CD4-positive, CD25-positive, alpha-beta regulatory T cell (primary cell): Measurements from ENCODE around the gene SLC37A2. TPM values are rescaled to one million over a fixed set of nuclear protein-coding genes. Genes with fewer than 3 reads are reported as not detected.
A peak's percentile ranks its signal among the peaks of the same experiment; 100 is the strongest.

Source experiments
- ATAC-seq, 2 donors: fragments of 150-1000 bp; cut with Tn5 transposase; one replicate each; pipeline ENCODE4 v1.10.0; 2021; ENCODE audit warnings: low read depth in 2 of 2, moderate number of reproducible peaks in 2 of 2, moderate library complexity in 1 of 2
- DNase-seq, 3 donors: peaks; one replicate each; pipeline versions ENCODE4 v3.0.0 to v3.0.0-alpha.2; 2012 to 2022; ENCODE audit warnings: mixed read lengths in 1 of 3
- H3K27ac ChIP-seq: one replicate; pipeline ENCODE4 v1.7.0; 2013; ENCODE audit warnings: mild to moderate bottlenecking, low read length; ENCODE audit not compliant: insufficient read depth, poor library complexity, severe bottlenecking
- H3K27me3 ChIP-seq: one replicate; pipeline ENCODE4 v1.7.0; 2013; ENCODE audit warnings: low read length; ENCODE audit not compliant: control insufficient read depth, insufficient read depth
- H3K36me3 ChIP-seq: one replicate; pipeline ENCODE4 v1.7.0; 2013; ENCODE audit warnings: mild to moderate bottlenecking, low read length, moderate library complexity; ENCODE audit not compliant: control insufficient read depth, insufficient read depth
- H3K4me1 ChIP-seq: 2 replicates; pipeline ENCODE4 v1.7.0; 2013; ENCODE audit warnings: mild to moderate bottlenecking, low read length; ENCODE audit not compliant: insufficient read depth, control insufficient read depth, poor library complexity, severe bottlenecking
- H3K4me3 ChIP-seq: one replicate; pipeline ENCODE4 v1.7.0; 2013; ENCODE audit warnings: low read depth, mild to moderate bottlenecking, low read length, moderate library complexity
- H3K9me3 ChIP-seq, 2 experiments: 1 replicate in 1 of 2; 2 replicates in 1 of 2; pipeline ENCODE4 v1.7.0; 2013; ENCODE audit warnings: low read length in 2 of 2, mild to moderate bottlenecking in 1 of 2, moderate library complexity in 1 of 2; ENCODE audit not compliant: control insufficient read depth in 2 of 2
- H3K27ac Mint-ChIP-seq, 3 donors: one replicate each; pipeline ENCODE4 v1.8.0; 2020 to 2022; ENCODE audit warnings: mild to moderate bottlenecking in 3 of 3, mixed read lengths in 3 of 3, moderate library complexity in 2 of 3
- H3K27me3 Mint-ChIP-seq: one replicate; pipeline ENCODE4 v1.8.0; 2022; ENCODE audit warnings: mild to moderate bottlenecking, mixed read lengths
- H3K36me3 Mint-ChIP-seq: one replicate; pipeline ENCODE4 v1.8.0; 2020; ENCODE audit warnings: mixed read lengths
- H3K4me1 Mint-ChIP-seq, 4 donors: one replicate each; pipeline ENCODE4 v1.8.0; 2020 to 2022; ENCODE audit warnings: mixed read lengths in 4 of 4, mild to moderate bottlenecking in 1 of 4
- H3K4me3 Mint-ChIP-seq, 4 donors: one replicate each; pipeline ENCODE4 v1.8.0; 2020 to 2022; ENCODE audit warnings: mild to moderate bottlenecking in 4 of 4, mixed read lengths in 4 of 4, moderate library complexity in 3 of 4
- H3K9me3 Mint-ChIP-seq, 7 donors: one replicate each; pipeline ENCODE4 v1.8.0; 2020 to 2022; ENCODE audit warnings: mixed read lengths in 7 of 7, mild to moderate bottlenecking in 3 of 7, moderate library complexity in 2 of 7
- polyA plus RNA-seq, 4 donors: library from polyadenylated mRNA; unstranded; fragments of 300-500 nt; fragmentation: Illumina TruSeq; gene quantifications; one replicate each; pipeline ENCODE4 v1.2.3, GENCODE V29; 2021
- total RNA-seq: library from RNA; stranded (reverse); gene quantifications from one replicate; pipeline ENCODE4 v1.2.3, GENCODE V29; 2022

Gene SLC37A2
- total and polyA plus RNA-seq, 5 donors from 2014 or later: 0.17 to 0.41 (median 0.24) TPM; not detected in 2

GRCh38 chr11:125117429-125117828 lies 54.3 kb downstream of the SLC37A2 start:
- H3K4me3 ChIP-seq: no peak overlapping the region
- H3K27me3 Mint-ChIP-seq: peaks cover 58% of the 10 kb centered on the region
- no peaks in the 10 kb centered on the region for H3K4me1 ChIP-seq
- H3K9me3 Mint-ChIP-seq: peaks cover 0 to 3% (median 0%) of the 10 kb centered on the region in 7 donors
- no peak overlapping the region for H3K4me3 Mint-ChIP-seq
- no peaks in the 10 kb centered on the region for H3K36me3 Mint-ChIP-seq
- ATAC-seq (no peak), DNase-seq (no peak)
- H3K4me1 Mint-ChIP-seq: peaks cover 0 to 4% (median 0%) of the 10 kb centered on the region in 4 donors
- H3K27me3 ChIP-seq: peaks cover 27% of the 10 kb centered on the region
- H3K36me3 ChIP-seq: no peaks in the 10 kb centered on the region
- no peaks in the 10 kb centered on the region for H3K9me3 ChIP-seq
- H3K27ac Mint-ChIP-seq: no peak overlapping the region
- no peak overlapping the region for H3K27ac ChIP-seq

- H3K36me3 Mint-ChIP-seq: no peaks in the 10 kb centered on the region
- H3K36me3 ChIP-seq: no peaks in the 10 kb centered on the region
- DNase-seq: no peak
- H3K4me3 Mint-ChIP-seq: no peak overlapping the region
- peaks cover 76% of the 10 kb centered on the region for H3K27me3 Mint-ChIP-seq
- no peak overlapping the region for H3K27ac ChIP-seq
- no peaks in the 10 kb centered on the region for H3K4me1 ChIP-seq
- peaks cover 0 to 11% (median 0%) of the 10 kb centered on the region in 7 donors for H3K9me3 Mint-ChIP-seq
- no peak for ATAC-seq
- no peaks in the 10 kb centered on the region for H3K4me1 Mint-ChIP-seq
- no peak overlapping the region for H3K4me3 ChIP-seq
- H3K27ac Mint-ChIP-seq: no peak overlapping the region
- no peaks in the 10 kb centered on the region for H3K9me3 ChIP-seq
- H3K27me3 ChIP-seq: peaks cover 31% of the 10 kb centered on the region
Measured at GRCh38 chr11:125123194-125123946, 60.3 kb downstream of the SLC37A2 start.

- H3K4me3 ChIP-seq: no peak overlapping the region
- no peaks in the 10 kb centered on the region for H3K4me1 ChIP-seq
- no peaks in the 10 kb centered on the region for H3K36me3 Mint-ChIP-seq
- H3K4me3 Mint-ChIP-seq: peak overlapping the region in 1 of 4 donors; percentile 11
- H3K4me1 Mint-ChIP-seq: no peaks in the 10 kb centered on the region
- no peak for ATAC-seq
- H3K27ac Mint-ChIP-seq: no peak overlapping the region
- no peak overlapping the region for H3K27ac ChIP-seq
- peaks cover 26% of the 10 kb centered on the region for H3K27me3 ChIP-seq
- peaks cover 0 to 14% (median 0%) of the 10 kb centered on the region in 7 donors for H3K9me3 Mint-ChIP-seq
- H3K36me3 ChIP-seq: no peaks in the 10 kb centered on the region
- H3K9me3 ChIP-seq: no peaks in the 10 kb centered on the region
- peak in 2 of 3 donors; percentile 31 to 55 for DNase-seq
- peaks cover 74% of the 10 kb centered on the region for H3K27me3 Mint-ChIP-seq
Measured at GRCh38 chr11:125123947-125124617, 61.0 kb downstream of the SLC37A2 start.

- Mint-ChIP-seq H3K27me3 (peaks cover 72% of the 10 kb centered on the region), H3K36me3 (no peaks in the 10 kb centered on the region), H3K4me1 (no peaks in the 10 kb centered on the region), H3K27ac (no peak overlapping the region), H3K4me3 (no peak overlapping the region), H3K9me3 (peaks cover 0 to 15% (median 0%) of the 10 kb centered on the region in 7 donors)
- Histone ChIP-seq H3K4me1 (no peaks in the 10 kb centered on the region), H3K4me3 (no peak overlapping the region), H3K9me3 (no peaks in the 10 kb centered on the region), H3K27ac (no peak overlapping the region), H3K36me3 (no peaks in the 10 kb centered on the region), H3K27me3 (peaks cover 26% of the 10 kb centered on the region)
- no peak for ATAC-seq
- no peak for DNase-seq
Measured at GRCh38 chr11:125124618-125124992, 61.5 kb downstream of the SLC37A2 start.

- Histone ChIP-seq H3K4me1 (no peaks in the 10 kb centered on the region), H3K36me3 (no peaks in the 10 kb centered on the region), H3K27ac (no peak overlapping the region), H3K9me3 (no peaks in the 10 kb centered on the region), H3K4me3 (no peak overlapping the region), H3K27me3 (peaks cover 16% of the 10 kb centered on the region)
- Mint-ChIP-seq H3K4me1 (no peaks in the 10 kb centered on the region), H3K9me3 (peaks cover 0 to 10% (median 0%) of the 10 kb centered on the region in 7 donors), H3K4me3 (no peak overlapping the region), H3K36me3 (no peaks in the 10 kb centered on the region), H3K27me3 (peaks cover 48% of the 10 kb centered on the region), H3K27ac (no peak overlapping the region)
- no peak for DNase-seq
- ATAC-seq: no peak
Measured at GRCh38 chr11:125128450-125128849, 65.3 kb downstream of the SLC37A2 start.

- Mint-ChIP-seq H3K4me3 (no peak overlapping the region), H3K27ac (no peak overlapping the region), H3K9me3 (peaks cover 0 to 4% (median 0%) of the 10 kb centered on the region in 7 donors), H3K27me3 (peaks cover 44% of the 10 kb centered on the region), H3K36me3 (no peaks in the 10 kb centered on the region), H3K4me1 (no peaks in the 10 kb centered on the region)
- Histone ChIP-seq H3K4me1 (no peaks in the 10 kb centered on the region), H3K36me3 (no peaks in the 10 kb centered on the region), H3K27me3 (peaks cover 20% of the 10 kb centered on the region), H3K27ac (no peak overlapping the region), H3K4me3 (no peak overlapping the region), H3K9me3 (no peaks in the 10 kb centered on the region)
- DNase-seq (no peak), ATAC-seq (no peak)
Measured at GRCh38 chr11:125129316-125129993, 66.3 kb downstream of the SLC37A2 start.

GRCh38 chr11:125132071-125132470 lies 69.0 kb downstream of the SLC37A2 start:
- no peak for ATAC-seq
- peaks cover 0 to 3% (median 0%) of the 10 kb centered on the region in 7 donors for H3K9me3 Mint-ChIP-seq
- H3K4me1 Mint-ChIP-seq: no peaks in the 10 kb centered on the region
- no peak overlapping the region for H3K27ac Mint-ChIP-seq
- Histone ChIP-seq H3K4me3 (no peak overlapping the region), H3K27me3 (peaks cover 24% of the 10 kb centered on the region), H3K9me3 (no peaks in the 10 kb centered on the region), H3K27ac (no peak overlapping the region), H3K4me1 (no peaks in the 10 kb centered on the region), H3K36me3 (no peaks in the 10 kb centered on the region)
- peaks cover 42% of the 10 kb centered on the region for H3K27me3 Mint-ChIP-seq
- H3K4me3 Mint-ChIP-seq: no peak overlapping the region
- no peaks in the 10 kb centered on the region for H3K36me3 Mint-ChIP-seq
- no peak for DNase-seq
